ENCODE results near the gene EGFR. TPM values are rescaled to one million over a fixed set of nuclear protein-coding genes. Genes with fewer than 3 reads are reported as not detected.

Gene EGFR
- total and polyA plus RNA-seq, 2 donors (not counting 3 experiments of a cell fraction or from before 2014, with no cell fraction given): 1.5 to 4.1 TPM

DNA sequence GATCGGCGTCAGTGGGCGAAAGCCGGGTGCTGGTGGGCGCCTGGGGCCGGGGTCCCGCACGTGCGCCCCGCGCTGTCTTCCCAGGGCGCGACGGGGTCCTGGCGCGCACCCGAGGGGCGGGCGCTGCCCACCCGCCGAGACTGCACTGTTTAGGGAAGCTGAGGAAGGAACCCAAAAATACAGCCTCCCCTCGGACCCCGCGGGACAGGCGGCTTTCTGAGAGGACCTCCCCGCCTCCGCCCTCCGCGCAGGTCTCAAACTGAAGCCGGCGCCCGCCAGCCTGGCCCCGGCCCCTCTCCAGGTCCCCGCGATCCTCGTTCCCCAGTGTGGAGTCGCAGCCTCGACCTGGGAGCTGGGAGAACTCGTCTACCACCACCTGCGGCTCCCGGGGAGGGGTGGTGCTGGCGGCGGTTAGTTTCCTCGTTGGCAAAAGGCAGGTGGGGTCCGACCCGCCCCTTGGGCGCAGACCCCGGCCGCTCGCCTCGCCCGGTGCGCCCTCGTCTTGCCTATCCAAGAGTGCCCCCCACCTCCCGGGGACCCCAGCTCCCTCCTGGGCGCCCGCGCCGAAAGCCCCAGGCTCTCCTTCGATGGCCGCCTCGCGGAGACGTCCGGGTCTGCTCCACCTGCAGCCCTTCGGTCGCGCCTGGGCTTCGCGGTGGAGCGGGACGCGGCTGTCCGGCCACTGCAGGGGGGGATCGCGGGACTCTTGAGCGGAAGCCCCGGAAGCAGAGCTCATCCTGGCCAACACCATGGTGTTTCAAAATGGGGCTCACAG is 1.1 kb downstream of the EGFR start:
- Histone ChIP-seq H3K4me2 (ENCODE audit: insufficient read depth, low read length) (peak overlapping the region; percentile 90), H3K4me3 (replicated peaks in 1 of 3; ENCODE audit: insufficient read depth in 1 of 3, low read depth in 1 of 3, low read length in 3 of 3) (peak overlapping the region; percentile 69 to 84 (median 74)), H3K27ac (ENCODE audit: insufficient read depth, low read depth, low read length) (no peak overlapping the region), H3K4me1 (ENCODE audit: control insufficient read depth, extremely low read depth, insufficient read depth, low read length) (peaks cover 10% of the 10 kb centered on the region), H3K79me2 (ENCODE audit: control insufficient read depth, insufficient read depth, low read length) (peaks cover 3% of the 10 kb centered on the region), H3K9me1 (replicated peaks; ENCODE audit: control insufficient read depth, extremely low read depth, insufficient read depth, low read length) (no peaks in the 10 kb centered on the region), H3K36me3 (ENCODE audit: control insufficient read depth in 2 of 2, extremely low read depth in 1 of 2, insufficient read depth in 2 of 2, low read length in 2 of 2) (no peaks in the 10 kb centered on the region), H2AFZ (ENCODE audit: low read depth, low read length) (peak overlapping the region; percentile 94), H3K9ac (replicated peaks; ENCODE audit: extremely low read depth, insufficient read depth, low read length) (peak overlapping the region; percentile 44), H4K20me1 (replicated peaks; ENCODE audit: control insufficient read depth, extremely low read depth, insufficient read depth, low read length) (no peaks in the 10 kb centered on the region), H3K27me3 (ENCODE audit: control insufficient read depth in 2 of 2, insufficient read depth in 2 of 2, low read length in 2 of 2) (peaks cover 10 to 24% of the 10 kb centered on the region in 2 experiments), H3K9me3 (replicated peaks; ENCODE audit: control insufficient read depth, insufficient read depth, low read length) (no peaks in the 10 kb centered on the region)
- ChIA-PET POLR2A (no interaction called here), CTCF (interaction anchor here (0.6 to 3.8 kb wide), 14 partner anchors 10 to 246 kb away, joined by 3 to 39 read pairs (median 4); no protein-coding TSS in a partner anchor)
- intact Hi-C loops (cut with micrococcal nuclease): loop anchor here (1.0 to 10.0 kb wide), 4 partner anchors 45 to 235 kb away; no protein-coding TSS in a partner anchor
- DNase-seq (ENCODE audit: low read depth, low spot score) (no peak), FAIRE-seq (no peak)
- dilution Hi-C loops (cut with MboI; ENCODE audit: extremely low pct_ligation_motif_present, low sequenced_read_pairs): no loop called here
- TF ChIP-seq MYC (IDR thresholded peaks at IDR 0.05; ENCODE audit: low read depth, low read length) (no peak), FOS (IDR thresholded peaks at IDR 0.05; ENCODE audit: borderline replicate concordance, insufficient read depth, low read length) (no peak), GATA2 (IDR thresholded peaks at IDR 0.05; ENCODE audit: insufficient read depth, insufficient read length, low read depth, low read length) (no peak), EZH2 (IDR thresholded peaks at IDR 0.05; ENCODE audit: borderline replicate concordance, low read depth, low read length, severe bottlenecking) (no peak), POLR2AphosphoS5 (IDR thresholded peaks at IDR 0.05; ENCODE audit: insufficient read depth, low read depth, low read length) (no peak), JUN (IDR thresholded peaks at IDR 0.05; ENCODE audit: borderline replicate concordance, insufficient read depth, insufficient read length, low read depth) (no peak), POLR2A (IDR thresholded peaks at IDR 0.05; ENCODE audit: low read depth, low read length) (no peak)
- TF ChIP-seq, protein P1, sequence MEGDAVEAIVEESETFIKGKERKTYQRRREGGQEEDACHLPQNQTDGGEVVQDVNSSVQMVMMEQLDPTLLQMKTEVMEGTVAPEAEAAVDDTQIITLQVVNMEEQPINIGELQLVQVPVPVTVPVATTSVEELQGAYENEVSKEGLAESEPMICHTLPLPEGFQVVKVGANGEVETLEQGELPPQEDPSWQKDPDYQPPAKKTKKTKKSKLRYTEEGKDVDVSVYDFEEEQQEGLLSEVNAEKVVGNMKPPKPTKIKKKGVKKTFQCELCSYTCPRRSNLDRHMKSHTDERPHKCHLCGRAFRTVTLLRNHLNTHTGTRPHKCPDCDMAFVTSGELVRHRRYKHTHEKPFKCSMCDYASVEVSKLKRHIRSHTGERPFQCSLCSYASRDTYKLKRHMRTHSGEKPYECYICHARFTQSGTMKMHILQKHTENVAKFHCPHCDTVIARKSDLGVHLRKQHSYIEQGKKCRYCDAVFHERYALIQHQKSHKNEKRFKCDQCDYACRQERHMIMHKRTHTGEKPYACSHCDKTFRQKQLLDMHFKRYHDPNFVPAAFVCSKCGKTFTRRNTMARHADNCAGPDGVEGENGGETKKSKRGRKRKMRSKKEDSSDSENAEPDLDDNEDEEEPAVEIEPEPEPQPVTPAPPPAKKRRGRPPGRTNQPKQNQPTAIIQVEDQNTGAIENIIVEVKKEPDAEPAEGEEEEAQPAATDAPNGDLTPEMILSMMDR (IDR thresholded peaks at IDR 0.05; ENCODE audit: extremely low read depth in 1 of 2, insufficient read depth in 1 of 2, low read depth in 1 of 2, low read length in 2 of 2): no peak
- TF ChIP-seq, protein P2, sequence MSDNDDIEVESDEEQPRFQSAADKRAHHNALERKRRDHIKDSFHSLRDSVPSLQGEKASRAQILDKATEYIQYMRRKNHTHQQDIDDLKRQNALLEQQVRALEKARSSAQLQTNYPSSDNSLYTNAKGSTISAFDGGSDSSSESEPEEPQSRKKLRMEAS (IDR thresholded peaks at IDR 0.05; ENCODE audit: insufficient read depth, insufficient read length): no peak
- TSS peak; percentile 23 for BruUV-seq (replicated peaks)

Data from endothelial cell of umbilical vein (primary cell).